ENCODE results near the gene ATG7.

GRCh38 chr3:11282250-11283138 is 10.3 kb downstream of the ATG7 start:
- TF ChIP-seq POLR2A (IDR thresholded peaks at IDR 0.05) (no peak), CTCF (IDR thresholded peaks at IDR 0.05) (no peak)
